Measurements from ENCODE around the gene MAGEB18. TPM values are rescaled to one million over a fixed set of nuclear protein-coding genes. Genes with fewer than 3 reads are reported as not detected.

Gene MAGEB18
- total RNA-seq (2021; ENCODE audit: unreplicated experiment) (not detected), Bru-seq, nascent RNA (not detected), BruChase-seq, experiment 1, labeled RNA remaining after a 2-hour chase (not detected), BruChase-seq, experiment 2, labeled RNA remaining after a 6-hour chase (not detected)
- polyA plus RNA-seq (2012; ENCODE audit: insufficient read length) = not detected
- long read RNA-seq = 0 reads

DNA sequence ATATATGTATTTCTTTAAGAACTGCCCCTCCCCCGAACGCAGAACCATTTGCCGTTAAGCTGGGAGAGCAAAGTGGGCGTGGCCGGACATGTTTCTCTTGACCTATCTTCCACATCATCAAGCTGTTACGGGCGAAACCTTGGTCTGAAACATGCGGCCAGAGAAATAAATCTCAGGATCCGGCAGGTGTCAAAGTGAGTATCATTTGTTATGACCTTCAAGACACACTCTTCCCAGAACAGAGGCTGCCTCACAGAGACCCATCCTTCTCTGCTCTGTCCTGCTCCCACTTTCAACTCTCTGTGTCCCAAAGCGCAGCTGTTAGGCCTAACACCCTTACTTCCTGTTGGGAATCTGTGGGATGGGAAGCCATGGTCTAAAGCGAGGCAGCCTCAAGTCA is at the start of gene MAGEB18:
TSS of gene MAGEB18 (plus strand) at position 70 of the 400 bp plus-strand sequence. CDS start 643 bp downstream, outside the sequence.
- POLR2A ChIA-PET = no interaction called here
- no peak within 1 kb of the TSS for H3K27ac ChIP-seq (ENCODE audit: low read length)
- intact Hi-C loops (cut with micrococcal nuclease; ENCODE audit: unreplicated experiment) = no loop called here
- TF ChIP-seq TCF7L2 (IDR thresholded peaks at IDR 0.05; ENCODE audit: low read depth, low read length) (no peak), SIN3A (IDR thresholded peaks at IDR 0.05; ENCODE audit: borderline replicate concordance, insufficient read depth, low read depth, low read length) (no peak), POLR2AphosphoS5 (IDR thresholded peaks at IDR 0.05; ENCODE audit: low read depth, low read length) (no peak)
- TF ChIP-seq, protein P1, sequence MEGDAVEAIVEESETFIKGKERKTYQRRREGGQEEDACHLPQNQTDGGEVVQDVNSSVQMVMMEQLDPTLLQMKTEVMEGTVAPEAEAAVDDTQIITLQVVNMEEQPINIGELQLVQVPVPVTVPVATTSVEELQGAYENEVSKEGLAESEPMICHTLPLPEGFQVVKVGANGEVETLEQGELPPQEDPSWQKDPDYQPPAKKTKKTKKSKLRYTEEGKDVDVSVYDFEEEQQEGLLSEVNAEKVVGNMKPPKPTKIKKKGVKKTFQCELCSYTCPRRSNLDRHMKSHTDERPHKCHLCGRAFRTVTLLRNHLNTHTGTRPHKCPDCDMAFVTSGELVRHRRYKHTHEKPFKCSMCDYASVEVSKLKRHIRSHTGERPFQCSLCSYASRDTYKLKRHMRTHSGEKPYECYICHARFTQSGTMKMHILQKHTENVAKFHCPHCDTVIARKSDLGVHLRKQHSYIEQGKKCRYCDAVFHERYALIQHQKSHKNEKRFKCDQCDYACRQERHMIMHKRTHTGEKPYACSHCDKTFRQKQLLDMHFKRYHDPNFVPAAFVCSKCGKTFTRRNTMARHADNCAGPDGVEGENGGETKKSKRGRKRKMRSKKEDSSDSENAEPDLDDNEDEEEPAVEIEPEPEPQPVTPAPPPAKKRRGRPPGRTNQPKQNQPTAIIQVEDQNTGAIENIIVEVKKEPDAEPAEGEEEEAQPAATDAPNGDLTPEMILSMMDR (IDR thresholded peaks at IDR 0.05) = no peak
- TF ChIP-seq, protein P2, sequence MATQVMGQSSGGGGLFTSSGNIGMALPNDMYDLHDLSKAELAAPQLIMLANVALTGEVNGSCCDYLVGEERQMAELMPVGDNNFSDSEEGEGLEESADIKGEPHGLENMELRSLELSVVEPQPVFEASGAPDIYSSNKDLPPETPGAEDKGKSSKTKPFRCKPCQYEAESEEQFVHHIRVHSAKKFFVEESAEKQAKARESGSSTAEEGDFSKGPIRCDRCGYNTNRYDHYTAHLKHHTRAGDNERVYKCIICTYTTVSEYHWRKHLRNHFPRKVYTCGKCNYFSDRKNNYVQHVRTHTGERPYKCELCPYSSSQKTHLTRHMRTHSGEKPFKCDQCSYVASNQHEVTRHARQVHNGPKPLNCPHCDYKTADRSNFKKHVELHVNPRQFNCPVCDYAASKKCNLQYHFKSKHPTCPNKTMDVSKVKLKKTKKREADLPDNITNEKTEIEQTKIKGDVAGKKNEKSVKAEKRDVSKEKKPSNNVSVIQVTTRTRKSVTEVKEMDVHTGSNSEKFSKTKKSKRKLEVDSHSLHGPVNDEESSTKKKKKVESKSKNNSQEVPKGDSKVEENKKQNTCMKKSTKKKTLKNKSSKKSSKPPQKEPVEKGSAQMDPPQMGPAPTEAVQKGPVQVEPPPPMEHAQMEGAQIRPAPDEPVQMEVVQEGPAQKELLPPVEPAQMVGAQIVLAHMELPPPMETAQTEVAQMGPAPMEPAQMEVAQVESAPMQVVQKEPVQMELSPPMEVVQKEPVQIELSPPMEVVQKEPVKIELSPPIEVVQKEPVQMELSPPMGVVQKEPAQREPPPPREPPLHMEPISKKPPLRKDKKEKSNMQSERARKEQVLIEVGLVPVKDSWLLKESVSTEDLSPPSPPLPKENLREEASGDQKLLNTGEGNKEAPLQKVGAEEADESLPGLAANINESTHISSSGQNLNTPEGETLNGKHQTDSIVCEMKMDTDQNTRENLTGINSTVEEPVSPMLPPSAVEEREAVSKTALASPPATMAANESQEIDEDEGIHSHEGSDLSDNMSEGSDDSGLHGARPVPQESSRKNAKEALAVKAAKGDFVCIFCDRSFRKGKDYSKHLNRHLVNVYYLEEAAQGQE (IDR thresholded peaks at IDR 0.05; ENCODE audit: insufficient read depth in 1 of 2, low read depth in 2 of 2, low read length in 1 of 2) = no peak
- no peak within 1 kb of the TSS for H3K4me3 ChIP-seq (ENCODE audit: low read depth in 2 of 2, low read length in 2 of 2)
- in situ Hi-C loops (cut with HindIII; ENCODE audit: low pct_unique_long_range_greater_than_20kb, low sequenced_read_pairs) = no loop called here
- no peak for ATAC-seq
- H3K27me3 ChIP-seq (ENCODE audit: control insufficient read depth, insufficient read depth, low read length) = no peaks in the 10 kb centered on the region
- BruUV-seq (replicated peaks) = no TSS peak
- DNase-seq (ENCODE audit: low read depth, low spot score) = no peak
- no peaks in the 10 kb centered on the region for H3K9me3 ChIP-seq (ENCODE audit: control insufficient read depth, insufficient read depth, low read depth, low read length)
- CTCF ChIA-PET = no interaction called here
- H3K36me3 ChIP-seq (ENCODE audit: control insufficient read depth, insufficient read depth, low read length) = no peaks in the 10 kb centered on the region
- H3K4me1 ChIP-seq (ENCODE audit: control insufficient read depth, insufficient read depth, low read length) = no peaks in the 10 kb centered on the region

DNA sequence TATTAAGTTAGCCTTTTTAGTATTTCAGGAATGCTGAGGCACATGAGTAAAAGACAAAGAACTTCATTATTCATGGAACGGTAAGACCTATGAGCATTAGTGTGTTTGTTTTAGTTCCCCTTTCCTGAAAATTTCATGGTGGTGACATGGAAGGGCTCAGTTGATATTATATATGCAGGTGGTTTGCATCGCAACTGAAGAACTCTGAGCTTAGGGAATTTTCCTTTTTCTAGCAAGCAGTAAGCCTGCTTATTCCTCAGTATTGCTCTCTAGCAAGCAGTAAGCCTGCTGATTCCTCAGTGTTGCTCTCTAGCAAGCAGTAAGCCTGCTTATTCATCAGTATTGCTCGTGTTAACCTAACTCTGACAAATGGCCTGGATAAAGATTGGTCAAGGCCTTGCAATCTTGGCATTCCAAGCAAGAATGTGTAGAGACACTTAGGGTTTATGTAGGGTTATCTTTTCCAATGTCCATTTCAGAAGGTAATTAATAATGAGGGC is 37.7 kb upstream of the MAGEB18 start:
- H3K4me1 ChIP-seq (ENCODE audit: control insufficient read depth, insufficient read depth, low read length) = no peaks in the 10 kb centered on the region
- ChIA-PET CTCF (no interaction called here), POLR2A (no interaction called here)
- ATAC-seq (no peak), DNase-seq (ENCODE audit: low read depth, low spot score) (no peak)
- in situ Hi-C loops (cut with HindIII; ENCODE audit: low pct_unique_long_range_greater_than_20kb, low sequenced_read_pairs) = no loop called here
- H3K36me3 ChIP-seq (ENCODE audit: control insufficient read depth, insufficient read depth, low read length) = no peaks in the 10 kb centered on the region
- BruUV-seq (replicated peaks) = no TSS peak
- no peak overlapping the region for H3K27ac ChIP-seq (ENCODE audit: low read length)
- H3K27me3 ChIP-seq (ENCODE audit: control insufficient read depth, insufficient read depth, low read length) = no peaks in the 10 kb centered on the region
- TF ChIP-seq SIN3A (IDR thresholded peaks at IDR 0.05; ENCODE audit: borderline replicate concordance, insufficient read depth, low read depth, low read length) (no peak), TCF7L2 (IDR thresholded peaks at IDR 0.05; ENCODE audit: low read depth, low read length) (no peak), POLR2AphosphoS5 (IDR thresholded peaks at IDR 0.05; ENCODE audit: low read depth, low read length) (no peak)
- TF ChIP-seq, protein P1 (IDR thresholded peaks at IDR 0.05) = no peak
- TF ChIP-seq, protein P2 (IDR thresholded peaks at IDR 0.05; ENCODE audit: insufficient read depth in 1 of 2, low read depth in 2 of 2, low read length in 1 of 2) = no peak
- no peaks in the 10 kb centered on the region for H3K9me3 ChIP-seq (ENCODE audit: control insufficient read depth, insufficient read depth, low read depth, low read length)
- H3K4me3 ChIP-seq (ENCODE audit: low read depth in 2 of 2, low read length in 2 of 2) = no peak overlapping the region
- intact Hi-C loops (cut with micrococcal nuclease; ENCODE audit: unreplicated experiment) = no loop called here

All from Panc1 (cell line).